Measurements from ENCODE around the gene CTDSPL. TPM values are rescaled to one million over a fixed set of nuclear protein-coding genes. Genes with fewer than 3 reads are reported as not detected.

CTDSPL gene
- total and polyA plus RNA-seq, 10 of the 15 experiments (the other 5 are each of a cell fraction or from before 2014, with no cell fraction given): 0.05 to 0.51 (median 0.18) TPM; not detected in 6

DNA sequence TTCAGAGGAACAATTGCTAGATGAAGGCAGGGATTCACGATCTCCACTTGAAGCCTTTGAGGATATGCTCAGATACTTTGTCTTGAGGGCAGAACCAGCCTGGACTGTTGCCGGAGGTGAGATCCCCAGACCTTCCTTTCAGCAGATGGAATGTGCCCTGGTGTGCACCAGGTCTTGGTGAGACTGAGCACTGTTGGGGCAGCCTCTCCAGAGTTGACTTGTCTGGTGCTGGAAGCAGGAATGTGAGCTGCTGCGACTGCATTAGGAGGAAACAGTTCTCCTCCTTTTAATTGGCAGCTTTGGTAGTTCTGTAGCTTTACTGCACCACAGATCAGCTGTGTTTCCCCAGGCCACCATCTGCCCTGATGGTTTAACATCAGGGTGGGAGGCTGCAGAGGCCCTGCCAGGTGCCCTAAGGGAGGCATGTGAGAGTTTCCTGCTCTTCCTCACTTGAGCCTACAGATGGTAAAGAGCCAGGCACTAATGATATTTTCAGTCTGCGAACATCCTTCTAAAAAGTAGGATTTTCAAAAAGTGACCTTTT lies 58.5 kb downstream of the CTDSPL start (continued):
- TF ChIP-seq SKIL (IDR thresholded peaks at IDR 0.05; ENCODE audit: low read depth, poor library complexity, severe bottlenecking) (no peak), TCF7 (IDR thresholded peaks at IDR 0.05; ENCODE audit: borderline replicate concordance) (no peak), SP1 (IDR thresholded peaks at IDR 0.05; ENCODE audit: low read depth, low read length) (no peak), POLR2A (IDR thresholded peaks at IDR 0.05; ENCODE audit: low read depth, low read length) (no peak), ZBED1 (IDR thresholded peaks at IDR 0.05; ENCODE audit: borderline replicate concordance) (no peak), CREM (IDR thresholded peaks at IDR 0.05; ENCODE audit: low read depth) (no peak), MLLT1 (IDR thresholded peaks at IDR 0.05) (no peak), YY1 (IDR thresholded peaks at IDR 0.05; ENCODE audit: low read depth, low read length) (no peak)
- TF ChIP-seq, protein P1, sequence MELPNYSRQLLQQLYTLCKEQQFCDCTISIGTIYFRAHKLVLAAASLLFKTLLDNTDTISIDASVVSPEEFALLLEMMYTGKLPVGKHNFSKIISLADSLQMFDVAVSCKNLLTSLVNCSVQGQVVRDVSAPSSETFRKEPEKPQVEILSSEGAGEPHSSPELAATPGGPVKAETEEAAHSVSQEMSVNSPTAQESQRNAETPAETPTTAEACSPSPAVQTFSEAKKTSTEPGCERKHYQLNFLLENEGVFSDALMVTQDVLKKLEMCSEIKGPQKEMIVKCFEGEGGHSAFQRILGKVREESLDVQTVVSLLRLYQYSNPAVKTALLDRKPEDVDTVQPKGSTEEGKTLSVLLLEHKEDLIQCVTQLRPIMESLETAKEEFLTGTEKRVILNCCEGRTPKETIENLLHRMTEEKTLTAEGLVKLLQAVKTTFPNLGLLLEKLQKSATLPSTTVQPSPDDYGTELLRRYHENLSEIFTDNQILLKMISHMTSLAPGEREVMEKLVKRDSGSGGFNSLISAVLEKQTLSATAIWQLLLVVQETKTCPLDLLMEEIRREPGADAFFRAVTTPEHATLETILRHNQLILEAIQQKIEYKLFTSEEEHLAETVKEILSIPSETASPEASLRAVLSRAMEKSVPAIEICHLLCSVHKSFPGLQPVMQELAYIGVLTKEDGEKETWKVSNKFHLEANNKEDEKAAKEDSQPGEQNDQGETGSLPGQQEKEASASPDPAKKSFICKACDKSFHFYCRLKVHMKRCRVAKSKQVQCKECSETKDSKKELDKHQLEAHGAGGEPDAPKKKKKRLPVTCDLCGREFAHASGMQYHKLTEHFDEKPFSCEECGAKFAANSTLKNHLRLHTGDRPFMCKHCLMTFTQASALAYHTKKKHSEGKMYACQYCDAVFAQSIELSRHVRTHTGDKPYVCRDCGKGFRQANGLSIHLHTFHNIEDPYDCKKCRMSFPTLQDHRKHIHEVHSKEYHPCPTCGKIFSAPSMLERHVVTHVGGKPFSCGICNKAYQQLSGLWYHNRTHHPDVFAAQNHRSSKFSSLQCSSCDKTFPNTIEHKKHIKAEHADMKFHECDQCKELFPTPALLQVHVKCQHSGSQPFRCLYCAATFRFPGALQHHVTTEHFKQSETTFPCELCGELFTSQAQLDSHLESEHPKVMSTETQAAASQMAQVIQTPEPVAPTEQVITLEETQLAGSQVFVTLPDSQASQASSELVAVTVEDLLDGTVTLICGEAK (IDR thresholded peaks at IDR 0.05; ENCODE audit: borderline replicate concordance): no peak

All from GM12878 (cell line).